Panc1 (cell line): ENCODE data around the gene THUMPD3. TPM values are rescaled to one million over a fixed set of nuclear protein-coding genes. Genes with fewer than 3 reads are reported as not detected.

Experiments
- ATAC-seq: fragments of 200-7000 bp; cut with Tn5 transposase; 2 replicates; pipeline ENCODE4 v1.9.1; 2020; ENCODE audit warnings: mild to moderate bottlenecking, moderate library complexity
- BruUV-seq: library from RNA; stranded (reverse); fragments of 400-500 nt; replicated peaks from 2 replicates; lab custom pipeline; 2021; lab: Mats Ljungman, UMichigan
- CTCF ChIA-PET: fragments of 300-600 bp; sonication (Branson Sonifier 250); formaldehyde crosslinking; loops from one replicate; lab custom pipeline; 2022; ENCODE audit warnings: antibody characterized with exemption; lab: Charles Lee
- POLR2A ChIA-PET: fragments of 300-600 bp; sonication (Branson Sonifier 250); formaldehyde crosslinking; loops from one replicate; lab custom pipeline; 2022; ENCODE audit warnings: antibody characterized with exemption; lab: Charles Lee
- DNase-seq: peaks from one replicate; pipeline ENCODE4 v3.0.0-alpha.2; 2010; ENCODE audit warnings: low read depth, low spot score
- H3K27ac ChIP-seq: 2 replicates; pipeline ENCODE4 v1.5.1; 2011; ENCODE audit warnings: mild to moderate bottlenecking, low read length, inconsistent platforms
- H3K27me3 ChIP-seq: fragments of 200-500 bp; sonication (Bioruptor generic); 2 replicates; pipeline ENCODE4 v1.6.0; 2014; ENCODE audit warnings: low read length, inconsistent platforms; ENCODE audit not compliant: control insufficient read depth, insufficient read depth
- H3K36me3 ChIP-seq: fragments of 200-500 bp; sonication (Bioruptor generic); 2 replicates; pipeline ENCODE4 v1.5.1; 2014; ENCODE audit warnings: inconsistent platforms, mild to moderate bottlenecking, low read length, moderate library complexity; ENCODE audit not compliant: control insufficient read depth, insufficient read depth
- H3K4me1 ChIP-seq: 2 replicates; pipeline ENCODE4 v1.5.1; 2011; ENCODE audit warnings: inconsistent platforms, mild to moderate bottlenecking, low read length, moderate library complexity; ENCODE audit not compliant: control insufficient read depth, insufficient read depth
- H3K4me3 ChIP-seq, 2 experiments: 2 replicates each; pipeline ENCODE4 v1.5.1; 2011 to 2012; ENCODE audit warnings: low read depth in 2 of 2, low read length in 2 of 2, mild to moderate bottlenecking in 2 of 2, inconsistent platforms in 1 of 2, moderate library complexity in 1 of 2
- H3K9me3 ChIP-seq: fragments of 200-500 bp; sonication (Bioruptor generic); 2 replicates; pipeline ENCODE4 v1.5.1; 2014; ENCODE audit warnings: low read depth, mild to moderate bottlenecking, inconsistent platforms, low read length, moderate library complexity; ENCODE audit not compliant: control insufficient read depth, insufficient read depth
- CTCF ChIP-seq: fragments of 450-650 bp; IDR thresholded peaks from 2 replicates; pipeline ENCODE4 v1.5.1; 2017; ENCODE audit warnings: mild to moderate bottlenecking
- POLR2AphosphoS5 ChIP-seq: IDR thresholded peaks from 2 replicates; pipeline ENCODE4 v1.6.1; 2012; ENCODE audit warnings: mild to moderate bottlenecking, low read depth, low read length, moderate library complexity
- REST ChIP-seq, 2 experiments: IDR thresholded peaks; 2 replicates each; pipeline ENCODE4 v1.6.1; 2011 to 2012; ENCODE audit warnings: low read depth in 2 of 2, control low read depth in 1 of 2, low read length in 1 of 2, mild to moderate bottlenecking in 1 of 2, moderate library complexity in 1 of 2; ENCODE audit not compliant: insufficient read depth in 1 of 2
- SIN3A ChIP-seq: IDR thresholded peaks from 2 replicates; pipeline ENCODE4 v1.6.1; 2012; ENCODE audit warnings: low read depth, mild to moderate bottlenecking, low read length, moderate library complexity, borderline replicate concordance; ENCODE audit not compliant: insufficient read depth
- TCF7L2 ChIP-seq: IDR thresholded peaks from 2 replicates; pipeline ENCODE4 v1.6.1; 2011; ENCODE audit warnings: mild to moderate bottlenecking, low read depth, low read length, inconsistent platforms
- in situ Hi-C: cut with HindIII; loops from 2 replicates; pipeline ENCODE4 v1.10.0; 2016; ENCODE audit warnings: low sequenced_read_pairs, low pct_unique_long_range_greater_than_20kb
- intact Hi-C: fragments of 100-400 bp; cut with micrococcal nuclease; formaldehyde crosslinking; loops from one replicate; pipeline ENCODE4 v1.10.0; 2022; ENCODE audit not compliant: unreplicated experiment
- total RNA-seq: library from RNA; stranded (reverse); gene quantifications from one replicate; pipeline ENCODE4 v1.2.1, GENCODE V29; 2021; ENCODE audit not compliant: unreplicated experiment

Gene THUMPD3
- total RNA-seq, 1 experiment from 2014 or later = 43.5 TPM

DNA sequence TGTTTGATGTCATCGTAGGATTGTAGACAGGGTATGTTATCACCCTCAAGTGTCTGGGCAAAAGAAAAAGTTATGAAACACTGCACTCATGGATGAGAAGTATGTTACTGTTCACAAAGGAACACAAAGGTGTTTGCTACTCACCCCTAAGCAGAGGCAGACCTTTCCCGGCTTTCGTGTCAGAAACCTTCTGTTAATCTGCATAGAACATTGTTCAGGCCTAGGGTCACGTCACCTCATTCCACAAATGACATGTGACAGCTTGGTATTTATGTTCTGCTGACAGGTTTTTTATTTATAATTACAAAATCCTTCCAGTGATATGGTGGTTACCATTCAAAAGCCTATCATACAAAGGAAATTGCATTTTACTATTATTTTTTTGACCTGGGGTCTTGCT is 16.5 kb downstream of the THUMPD3 start:
- H3K27ac ChIP-seq = no peak overlapping the region
- TF ChIP-seq POLR2AphosphoS5 (no peak), SIN3A (no peak), TCF7L2 (no peak), CTCF (no peak), REST (IDR thresholded peaks at IDR 0.05; ENCODE audit: insufficient read depth in 1 of 2, low read depth in 2 of 2, low read length in 1 of 2) (no peak)
- H3K4me1 ChIP-seq = no peaks in the 10 kb centered on the region; the same call in 1 of the 2 replicates
- ChIA-PET POLR2A (no interaction called here), CTCF (no interaction called here)
- H3K4me3 ChIP-seq = no peak overlapping the region
- no TSS peak for BruUV-seq
- DNase-seq (no peak), ATAC-seq (no peak)
- no peaks in the 10 kb centered on the region for H3K9me3 ChIP-seq
- intact Hi-C loops = no loop called here
- in situ Hi-C loops = no loop called here
- peaks cover 41% of the 10 kb centered on the region for H3K36me3 ChIP-seq
- H3K27me3 ChIP-seq = no peaks in the 10 kb centered on the region

DNA sequence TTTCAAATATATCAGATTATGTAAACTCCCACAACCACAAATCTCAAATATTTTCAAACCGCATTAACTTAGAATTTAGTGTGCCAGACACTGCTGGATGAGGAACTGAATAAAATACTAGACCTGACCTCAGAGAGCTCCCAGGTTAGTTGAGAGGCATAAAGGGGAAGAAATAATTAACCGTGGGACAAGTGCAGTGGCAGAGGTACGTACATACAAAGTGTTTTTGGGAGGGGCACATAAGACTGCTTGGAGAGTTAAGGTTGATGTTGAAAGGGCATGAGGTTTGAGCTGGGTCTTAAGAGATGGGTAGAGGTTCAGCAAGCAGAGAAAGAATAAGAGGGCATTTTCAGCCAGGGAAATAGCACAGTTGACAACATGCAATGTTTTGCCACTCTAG is 17.2 kb downstream of the THUMPD3 start:
- no peak for TF ChIP-seq REST (IDR thresholded peaks at IDR 0.05; ENCODE audit: insufficient read depth in 1 of 2, low read depth in 2 of 2, low read length in 1 of 2)
- no peak for TF ChIP-seq SIN3A
- TF ChIP-seq TCF7L2 = no peak
- TF ChIP-seq POLR2AphosphoS5 = no peak
- no peak for TF ChIP-seq CTCF
- DNase-seq (no peak), ATAC-seq (no peak)
- peaks cover 42% of the 10 kb centered on the region for H3K36me3 ChIP-seq
- no TSS peak for BruUV-seq
- in situ Hi-C loops (no loop called here), intact Hi-C loops (no loop called here)
- ChIA-PET CTCF (no interaction called here), POLR2A (no interaction called here)
- H3K9me3 ChIP-seq = no peaks in the 10 kb centered on the region
- H3K27me3 ChIP-seq = no peaks in the 10 kb centered on the region
- H3K4me1 ChIP-seq = no peaks in the 10 kb centered on the region; the same call in 1 of the 2 replicates
- H3K27ac ChIP-seq = no peak overlapping the region
- no peak overlapping the region for H3K4me3 ChIP-seq
